Aortic smooth muscle cell (primary cell): ENCODE data around the gene PCDHA8. TPM values are rescaled to one million over a fixed set of nuclear protein-coding genes. Genes with fewer than 3 reads are reported as not detected.

Source experiments
- total RNA-seq: library from RNA; depleted of rRNA; stranded (reverse); fragments of >200 nt; gene quantifications from 2 replicates; pipeline ENCODE4 v1.2.3, GENCODE V29; 2014

Gene PCDHA8
- total RNA-seq, 1 donor from 2014 or later = 0.06 TPM

Other genes starting within 250 kb of the PCDHA8 start
- gene CD14, start 208.0 kb upstream of the PCDHA8 start, total RNA-seq = 1.6 and 2.4 TPM in 2 replicates
- gene TMCO6, start 201.7 kb upstream of the PCDHA8 start, total RNA-seq = 6.1 and 7.0 TPM in 2 replicates
- 65.8 and 88.1 TPM in 2 replicates for gene NDUFA2, start 193.6 kb upstream of the PCDHA8 start, total RNA-seq
- 133 and 154 TPM in 2 replicates for gene IK, start 193.4 kb upstream of the PCDHA8 start, total RNA-seq
- gene WDR55, start 176.3 kb upstream of the PCDHA8 start, total RNA-seq = 22.3 and 30.0 TPM in 2 replicates
- gene DND1, start 167.6 kb upstream of the PCDHA8 start, total RNA-seq = 0.13 and 0.19 TPM in 2 replicates
- 74.6 and 92.6 TPM in 2 replicates for gene HARS1, start 149.8 kb upstream of the PCDHA8 start, total RNA-seq
- 24.6 and 29.1 TPM in 2 replicates for gene HARS2, start 149.7 kb upstream of the PCDHA8 start, total RNA-seq
- 67.6 and 72.0 TPM in 2 replicates for gene ZMAT2, start 140.7 kb upstream of the PCDHA8 start, total RNA-seq
- gene PCDHA1, start 55.0 kb upstream of the PCDHA8 start, total RNA-seq = under 0.01 and 0.06 TPM in 2 replicates
- 0.06 TPM in 1 of 2 replicates, not detected in the other for gene PCDHA2, start 46.3 kb upstream of the PCDHA8 start, total RNA-seq
- 0.13 and 0.37 TPM in 2 replicates for gene PCDHA3, start 40.1 kb upstream of the PCDHA8 start, total RNA-seq
- gene PCDHA4, start 34.1 kb upstream of the PCDHA8 start, total RNA-seq = 0.26 and 0.37 TPM in 2 replicates
- 0.06 TPM in 1 of 2 replicates, not detected in the other for gene PCDHA5, start 19.6 kb upstream of the PCDHA8 start, total RNA-seq
- 0.26 and 0.44 TPM in 2 replicates for gene PCDHA6, start 13.2 kb upstream of the PCDHA8 start, total RNA-seq
- 0.13 and 0.37 TPM in 2 replicates for gene PCDHA7, start 6.9 kb upstream of the PCDHA8 start, total RNA-seq
- under 0.01 and 0.06 TPM in 2 replicates for gene PCDHA9, start 7.2 kb downstream of the PCDHA8 start, total RNA-seq
- under 0.01 and 0.06 TPM in 2 replicates for gene PCDHA10, start 14.7 kb downstream of the PCDHA8 start, total RNA-seq
- gene PCDHA11, start 27.8 kb downstream of the PCDHA8 start, total RNA-seq = 0.06 and 0.13 TPM in 2 replicates
- under 0.01 and 0.06 TPM in 2 replicates for gene PCDHA12, start 34.1 kb downstream of the PCDHA8 start, total RNA-seq
- under 0.01 and 0.19 TPM in 2 replicates for gene PCDHA13, start 40.9 kb downstream of the PCDHA8 start, total RNA-seq
- gene PCDHAC1, start 85.1 kb downstream of the PCDHA8 start, total RNA-seq = 0.06 and 0.13 TPM in 2 replicates
- 0.31 and 0.53 TPM in 2 replicates for gene PCDHAC2, start 125.3 kb downstream of the PCDHA8 start, total RNA-seq
- not detected in 2 replicates for gene PCDHB1, start 210.2 kb downstream of the PCDHA8 start, total RNA-seq